ENCODE results near the gene USP34.

The USP34 gene

GRCh38 chr2:61238219-61239012 is 232.5 kb downstream of the USP34 start:
- no peak overlapping the region for H3K4me3 ChIP-seq (ENCODE audit: low read depth, low read length)
- TF ChIP-seq, protein P1, sequence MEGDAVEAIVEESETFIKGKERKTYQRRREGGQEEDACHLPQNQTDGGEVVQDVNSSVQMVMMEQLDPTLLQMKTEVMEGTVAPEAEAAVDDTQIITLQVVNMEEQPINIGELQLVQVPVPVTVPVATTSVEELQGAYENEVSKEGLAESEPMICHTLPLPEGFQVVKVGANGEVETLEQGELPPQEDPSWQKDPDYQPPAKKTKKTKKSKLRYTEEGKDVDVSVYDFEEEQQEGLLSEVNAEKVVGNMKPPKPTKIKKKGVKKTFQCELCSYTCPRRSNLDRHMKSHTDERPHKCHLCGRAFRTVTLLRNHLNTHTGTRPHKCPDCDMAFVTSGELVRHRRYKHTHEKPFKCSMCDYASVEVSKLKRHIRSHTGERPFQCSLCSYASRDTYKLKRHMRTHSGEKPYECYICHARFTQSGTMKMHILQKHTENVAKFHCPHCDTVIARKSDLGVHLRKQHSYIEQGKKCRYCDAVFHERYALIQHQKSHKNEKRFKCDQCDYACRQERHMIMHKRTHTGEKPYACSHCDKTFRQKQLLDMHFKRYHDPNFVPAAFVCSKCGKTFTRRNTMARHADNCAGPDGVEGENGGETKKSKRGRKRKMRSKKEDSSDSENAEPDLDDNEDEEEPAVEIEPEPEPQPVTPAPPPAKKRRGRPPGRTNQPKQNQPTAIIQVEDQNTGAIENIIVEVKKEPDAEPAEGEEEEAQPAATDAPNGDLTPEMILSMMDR (IDR thresholded peaks at IDR 0.05; ENCODE audit: low read depth, low read length, missing control alignments): no peak
- no peak for DNase-seq (ENCODE audit: low read depth)

DNA sequence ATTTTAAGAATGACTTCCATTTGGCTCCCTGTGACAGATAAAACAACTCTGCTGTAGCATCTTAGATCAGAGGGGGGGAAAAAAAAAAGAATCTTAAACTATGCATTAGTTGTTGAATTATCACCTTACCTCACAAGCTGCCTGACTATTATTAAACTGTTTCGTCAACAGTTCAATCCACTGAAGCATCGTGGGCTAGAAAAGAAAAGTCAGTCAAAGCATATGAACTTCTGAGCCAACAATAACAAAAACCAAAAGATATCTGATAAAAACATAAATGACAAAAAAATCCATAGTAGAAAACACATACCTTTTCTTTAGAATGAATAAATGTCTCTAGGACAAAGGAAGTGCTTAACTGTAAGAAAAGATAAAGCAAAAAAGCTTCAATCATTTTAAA is 235.2 kb downstream of the USP34 start:
- DNase-seq (ENCODE audit: low read depth): no peak
- TF ChIP-seq, protein P1 (IDR thresholded peaks at IDR 0.05; ENCODE audit: low read depth, low read length, missing control alignments): no peak
- H3K4me3 ChIP-seq (ENCODE audit: low read depth, low read length): no peak overlapping the region
- in situ Hi-C loops (cut with HindIII; ENCODE audit: low sequenced_read_pairs): no loop called here

More at GRCh38 chr2:61238219-61239012, 232.5 kb downstream of the USP34 start:
- in situ Hi-C loops (cut with HindIII; ENCODE audit: low sequenced_read_pairs): no loop called here

GRCh38 chr2:61233581-61233980 is 237.3 kb downstream of the USP34 start:
- in situ Hi-C loops (cut with HindIII; ENCODE audit: low sequenced_read_pairs): no loop called here
- TF ChIP-seq, protein P1 (IDR thresholded peaks at IDR 0.05; ENCODE audit: low read depth, low read length, missing control alignments): no peak

GRCh38 chr2:61229936-61230335 is 241.0 kb downstream of the USP34 start:
- TF ChIP-seq, protein P1 (IDR thresholded peaks at IDR 0.05; ENCODE audit: low read depth, low read length, missing control alignments): no peak
- H3K4me3 ChIP-seq (ENCODE audit: low read depth, low read length): no peak overlapping the region
- in situ Hi-C loops (cut with HindIII; ENCODE audit: low sequenced_read_pairs): no loop called here
- no peak for DNase-seq (ENCODE audit: low read depth)

More at GRCh38 chr2:61233581-61233980, 237.3 kb downstream of the USP34 start:
- no peak overlapping the region for H3K4me3 ChIP-seq (ENCODE audit: low read depth, low read length)
- DNase-seq (ENCODE audit: low read depth): no peak

- in situ Hi-C loops (cut with HindIII; ENCODE audit: low sequenced_read_pairs): no loop called here
- TF ChIP-seq, protein P1 (IDR thresholded peaks at IDR 0.05; ENCODE audit: low read depth, low read length, missing control alignments): no peak
- DNase-seq (ENCODE audit: low read depth): no peak
- no peak overlapping the region for H3K4me3 ChIP-seq (ENCODE audit: low read depth, low read length)
Measured at GRCh38 chr2:61222567-61222966, 248.3 kb downstream of the USP34 start.

DNA sequence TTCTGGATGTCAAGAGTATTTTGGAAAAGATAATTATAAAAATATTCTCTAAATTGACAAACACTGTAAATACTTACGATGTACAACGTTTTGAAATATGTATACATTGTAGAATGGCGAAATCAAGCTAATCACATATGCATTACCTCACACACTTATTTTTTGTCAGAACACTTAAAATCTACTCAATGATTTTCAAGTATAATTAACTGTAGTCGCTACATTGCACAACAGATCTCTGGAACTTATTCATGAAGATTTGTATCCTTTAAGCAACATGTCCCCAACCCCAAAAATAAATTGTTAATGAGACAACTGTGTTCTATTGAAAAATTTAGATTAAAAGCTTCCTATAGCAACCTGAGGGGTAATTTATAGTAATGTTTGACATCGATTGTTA is 249.1 kb downstream of the USP34 start:
- in situ Hi-C loops (cut with HindIII; ENCODE audit: low sequenced_read_pairs): no loop called here
- TF ChIP-seq, protein P1 (IDR thresholded peaks at IDR 0.05; ENCODE audit: low read depth, low read length, missing control alignments): no peak
- no peak overlapping the region for H3K4me3 ChIP-seq (ENCODE audit: low read depth, low read length)
- no peak for DNase-seq (ENCODE audit: low read depth)

Measured in astrocyte of the cerebellum (primary cell).